Astrocyte (in vitro differentiated cells and primary cell): ENCODE results near the gene KPNA2. TPM values are rescaled to one million over a fixed set of nuclear protein-coding genes. Genes with fewer than 3 reads are reported as not detected.
"Not testable (repeated sequence)": the region's sequence is repeated elsewhere in the genome, so short reads cannot be mapped to it uniquely, and the experiment has no call there.

Source experiments
- DNase-seq: peaks from one replicate; pipeline ENCODE4 v3.0.0-alpha.2; 2010; ENCODE audit warnings: low read depth
- FAIRE-seq: peaks from 2 replicates; lab custom pipeline; 2011; peaks lifted over from hg19 to GRCh38; lab: Jason Lieb, UNC
- H2AFZ ChIP-seq: 2 replicates; pipeline ENCODE4 v1.6.0; 2012; ENCODE audit warnings: low read depth, low read length, inconsistent platforms
- H3K27ac ChIP-seq: 2 replicates; pipeline ENCODE4 v1.5.1; 2011; ENCODE audit warnings: low read depth, low read length, inconsistent platforms
- H3K27me3 ChIP-seq: 2 replicates; pipeline ENCODE4 v1.6.0; 2011; ENCODE audit warnings: low read length, inconsistent platforms; ENCODE audit not compliant: insufficient read depth
- H3K36me3 ChIP-seq: 2 replicates; pipeline ENCODE4 v1.5.1; 2011; ENCODE audit warnings: low read length, inconsistent platforms; ENCODE audit not compliant: insufficient read depth
- H3K4me1 ChIP-seq: 2 replicates; pipeline ENCODE4 v1.5.1; 2011; ENCODE audit warnings: low read length, inconsistent platforms; ENCODE audit not compliant: insufficient read depth
- H3K4me2 ChIP-seq: 2 replicates; pipeline ENCODE4 v1.6.0; 2012; ENCODE audit warnings: low read length, inconsistent platforms
- H3K4me3 ChIP-seq: 2 replicates; pipeline ENCODE4 v1.5.1; 2011; ENCODE audit warnings: low read depth, mild to moderate bottlenecking, low read length, inconsistent platforms; ENCODE audit not compliant: insufficient read depth
- H3K79me2 ChIP-seq: 2 replicates; pipeline ENCODE4 v1.6.0; 2012; ENCODE audit warnings: mild to moderate bottlenecking, low read length, inconsistent platforms; ENCODE audit not compliant: insufficient read depth
- H3K9ac ChIP-seq: 2 replicates; pipeline ENCODE4 v1.6.0; 2012; ENCODE audit warnings: mild to moderate bottlenecking, low read length, inconsistent platforms
- H3K9me3 ChIP-seq: 2 replicates; pipeline ENCODE4 v1.5.1; 2012; ENCODE audit warnings: low read depth, mild to moderate bottlenecking, low read length, inconsistent platforms; ENCODE audit not compliant: insufficient read depth
- H4K20me1 ChIP-seq: 2 replicates; pipeline ENCODE4 v1.6.0; 2012; ENCODE audit warnings: low read length, inconsistent platforms; ENCODE audit not compliant: insufficient read depth
- H3K27ac Mint-ChIP-seq: one replicate; pipeline ENCODE4 v1.8.0; 2021; ENCODE audit warnings: mild to moderate bottlenecking, mixed read lengths; ENCODE audit not compliant: unreplicated experiment
- H3K27me3 Mint-ChIP-seq: one replicate; pipeline ENCODE4 v1.8.0; 2021; ENCODE audit warnings: low read depth, mixed read lengths; ENCODE audit not compliant: unreplicated experiment
- H3K36me3 Mint-ChIP-seq: one replicate; pipeline ENCODE4 v1.8.0; 2021; ENCODE audit warnings: low read depth, mixed read lengths; ENCODE audit not compliant: unreplicated experiment
- H3K4me1 Mint-ChIP-seq: one replicate; pipeline ENCODE4 v1.8.0; 2021; ENCODE audit warnings: low read depth, mixed read lengths; ENCODE audit not compliant: unreplicated experiment
- H3K4me3 Mint-ChIP-seq: one replicate; pipeline ENCODE4 v1.8.0; 2021; ENCODE audit warnings: mild to moderate bottlenecking, moderate library complexity, mixed read lengths; ENCODE audit not compliant: unreplicated experiment
- H3K9me3 Mint-ChIP-seq: one replicate; pipeline ENCODE4 v1.8.0; 2021; ENCODE audit warnings: mild to moderate bottlenecking, mixed read lengths; ENCODE audit not compliant: unreplicated experiment
- CTCF ChIP-seq: IDR thresholded peaks from 2 replicates; pipeline ENCODE4 v1.5.1; 2011; ENCODE audit warnings: low read depth, mild to moderate bottlenecking, inconsistent platforms, low read length, moderate library complexity; ENCODE audit not compliant: insufficient read depth
- EZH2 ChIP-seq: IDR thresholded peaks from 2 replicates; pipeline ENCODE4 v1.6.1; 2012; ENCODE audit warnings: mild to moderate bottlenecking, low read length, inconsistent platforms; ENCODE audit not compliant: insufficient read depth
- total RNA-seq: library from RNA; stranded (reverse); gene quantifications from 2 replicates; pipeline ENCODE4 v1.2.1, GENCODE V29; 2021

Gene KPNA2
- total RNA-seq, 1 donor from 2014 or later = 208 TPM

GRCh38 chr17:68087131-68087623, 51.6 kb downstream of the KPNA2 start:
- not testable (repeated sequence) for H3K4me1 ChIP-seq, FAIRE-seq, H3K27me3 ChIP-seq, H3K79me2 ChIP-seq, H3K4me3 Mint-ChIP-seq, H3K9ac ChIP-seq, H3K27ac ChIP-seq, H2AFZ ChIP-seq, H3K36me3 ChIP-seq, H3K27me3 Mint-ChIP-seq, H3K4me2 ChIP-seq, DNase-seq, H3K4me3 ChIP-seq, H3K9me3 ChIP-seq, H3K9me3 Mint-ChIP-seq, H3K36me3 Mint-ChIP-seq, H3K27ac Mint-ChIP-seq, H4K20me1 ChIP-seq
- peaks cover 16% of the 10 kb centered on the region for H3K4me1 Mint-ChIP-seq

GRCh38 chr17:68087851-68088250, 52.3 kb downstream of the KPNA2 start:
- no peak overlapping the region for H3K4me3 ChIP-seq
- peaks cover 4% of the 10 kb centered on the region for H3K27me3 Mint-ChIP-seq
- H3K4me3 Mint-ChIP-seq = no peak overlapping the region
- no peaks in the 10 kb centered on the region for H3K27me3 ChIP-seq
- H3K9me3 ChIP-seq = no peaks in the 10 kb centered on the region
- H3K4me1 Mint-ChIP-seq = peaks cover 16% of the 10 kb centered on the region
- no peak overlapping the region for H2AFZ ChIP-seq
- DNase-seq (no peak), FAIRE-seq (no peak)
- no peaks in the 10 kb centered on the region for H4K20me1 ChIP-seq
- H3K4me1 ChIP-seq = no peaks in the 10 kb centered on the region
- H3K79me2 ChIP-seq = no peaks in the 10 kb centered on the region
- H3K9me3 Mint-ChIP-seq = no peaks in the 10 kb centered on the region
- H3K27ac ChIP-seq = no peak overlapping the region
- TF ChIP-seq EZH2 (no peak), CTCF (no peak)
- H3K27ac Mint-ChIP-seq = no peak overlapping the region
- no peaks in the 10 kb centered on the region for H3K36me3 Mint-ChIP-seq
- H3K36me3 ChIP-seq = no peaks in the 10 kb centered on the region
- no peak overlapping the region for H3K9ac ChIP-seq
- no peak overlapping the region for H3K4me2 ChIP-seq

- Histone ChIP-seq H3K36me3 (no peaks in the 10 kb centered on the region), H3K9ac (no peak overlapping the region), H4K20me1 (no peaks in the 10 kb centered on the region), H3K79me2 (no peaks in the 10 kb centered on the region), H3K4me1 (no peaks in the 10 kb centered on the region), H2AFZ (no peak overlapping the region), H3K27me3 (no peaks in the 10 kb centered on the region), H3K27ac (no peak overlapping the region), H3K9me3 (no peaks in the 10 kb centered on the region), H3K4me3 (no peak overlapping the region), H3K4me2 (peak overlapping the region; percentile 29)
- DNase-seq (peak; percentile 16), FAIRE-seq (no peak)
- Mint-ChIP-seq H3K36me3 (no peaks in the 10 kb centered on the region), H3K27me3 (no peaks in the 10 kb centered on the region), H3K27ac (no peak overlapping the region), H3K9me3 (no peaks in the 10 kb centered on the region), H3K4me1 (peaks cover 16% of the 10 kb centered on the region), H3K4me3 (peak overlapping the region; percentile 51)
- no peak for TF ChIP-seq EZH2
- no peak for TF ChIP-seq CTCF
Measured at GRCh38 chr17:68089881-68090280, 54.3 kb downstream of the KPNA2 start.
